ENCODE data around the gene PPP2R2B. TPM values are rescaled to one million over a fixed set of nuclear protein-coding genes. Genes with fewer than 3 reads are reported as not detected.

The PPP2R2B gene
- total RNA-seq, 1 donor from 2014 or later: 10.0 TPM

DNA sequence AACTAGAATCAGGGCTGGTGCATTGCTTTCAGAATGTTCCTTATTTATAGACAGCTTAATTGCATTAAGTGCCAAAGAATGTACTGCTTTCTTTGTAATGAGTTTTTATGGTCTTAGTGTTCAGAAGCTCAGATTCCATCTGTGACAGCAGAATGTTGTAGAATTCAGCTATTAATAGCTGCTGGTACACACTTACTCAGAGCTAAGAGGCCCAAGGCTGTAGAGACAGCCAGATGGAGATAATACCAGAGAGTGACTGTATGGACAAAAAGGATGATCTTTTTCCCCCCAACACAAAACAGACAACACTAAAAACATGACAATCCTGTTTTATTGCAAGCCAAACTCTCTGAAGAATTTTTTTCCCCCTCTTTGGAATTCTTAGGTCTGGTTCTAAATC lies 50.2 kb downstream of the PPP2R2B start:
- intact Hi-C loops (cut with DNase I): loop anchor here (10.0 kb wide), 1 partner anchor 136 kb away; no protein-coding TSS in a partner anchor
- H3K27ac ChIP-seq: no peak overlapping the region
- no peaks in the 10 kb centered on the region for H3K36me3 ChIP-seq
- DNase-seq (ENCODE audit: low spot score in 2 of 2): no peak
- TF ChIP-seq, protein P1, sequence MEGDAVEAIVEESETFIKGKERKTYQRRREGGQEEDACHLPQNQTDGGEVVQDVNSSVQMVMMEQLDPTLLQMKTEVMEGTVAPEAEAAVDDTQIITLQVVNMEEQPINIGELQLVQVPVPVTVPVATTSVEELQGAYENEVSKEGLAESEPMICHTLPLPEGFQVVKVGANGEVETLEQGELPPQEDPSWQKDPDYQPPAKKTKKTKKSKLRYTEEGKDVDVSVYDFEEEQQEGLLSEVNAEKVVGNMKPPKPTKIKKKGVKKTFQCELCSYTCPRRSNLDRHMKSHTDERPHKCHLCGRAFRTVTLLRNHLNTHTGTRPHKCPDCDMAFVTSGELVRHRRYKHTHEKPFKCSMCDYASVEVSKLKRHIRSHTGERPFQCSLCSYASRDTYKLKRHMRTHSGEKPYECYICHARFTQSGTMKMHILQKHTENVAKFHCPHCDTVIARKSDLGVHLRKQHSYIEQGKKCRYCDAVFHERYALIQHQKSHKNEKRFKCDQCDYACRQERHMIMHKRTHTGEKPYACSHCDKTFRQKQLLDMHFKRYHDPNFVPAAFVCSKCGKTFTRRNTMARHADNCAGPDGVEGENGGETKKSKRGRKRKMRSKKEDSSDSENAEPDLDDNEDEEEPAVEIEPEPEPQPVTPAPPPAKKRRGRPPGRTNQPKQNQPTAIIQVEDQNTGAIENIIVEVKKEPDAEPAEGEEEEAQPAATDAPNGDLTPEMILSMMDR (IDR thresholded peaks at IDR 0.05): no peak
- H3K4me1 ChIP-seq: peaks cover 0 to 8% of the 10 kb centered on the region in 2 donors
- no peaks in the 10 kb centered on the region for H3K9me3 ChIP-seq
- no peaks in the 10 kb centered on the region for H3K27me3 ChIP-seq
- no peak overlapping the region for H3K4me3 ChIP-seq

DNA sequence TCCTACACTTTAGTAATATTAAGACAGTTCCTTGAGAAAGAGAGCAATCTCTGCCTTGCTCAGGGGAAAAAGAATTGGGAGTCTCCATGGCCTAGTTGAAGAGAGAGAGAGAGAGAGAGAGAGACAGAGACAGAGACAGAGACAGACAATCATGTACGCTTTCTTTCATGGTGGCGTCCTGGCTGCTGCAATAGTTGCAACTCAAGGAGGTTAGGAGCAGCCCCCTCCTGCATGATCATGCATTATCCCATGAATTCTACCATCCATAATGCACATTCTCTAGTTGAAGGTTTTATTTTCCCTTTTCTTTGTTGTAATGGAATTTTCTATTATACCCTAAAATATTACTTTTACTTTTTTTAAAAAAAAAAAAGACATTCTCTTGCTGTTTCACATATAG lies 50.7 kb downstream of the PPP2R2B start:
- no peak for DNase-seq (ENCODE audit: low spot score in 2 of 2)
- no peak overlapping the region for H3K27ac ChIP-seq
- no peaks in the 10 kb centered on the region for H3K27me3 ChIP-seq
- no peak overlapping the region for H3K4me3 ChIP-seq
- H3K36me3 ChIP-seq: no peaks in the 10 kb centered on the region
- H3K4me1 ChIP-seq: peaks cover 0 to 8% of the 10 kb centered on the region in 2 donors
- TF ChIP-seq, protein P1 (IDR thresholded peaks at IDR 0.05): no peak
- no peaks in the 10 kb centered on the region for H3K9me3 ChIP-seq
- intact Hi-C loops (cut with DNase I): loop anchor here (10.0 kb wide), 1 partner anchor 137 kb away; no protein-coding TSS in a partner anchor

DNA sequence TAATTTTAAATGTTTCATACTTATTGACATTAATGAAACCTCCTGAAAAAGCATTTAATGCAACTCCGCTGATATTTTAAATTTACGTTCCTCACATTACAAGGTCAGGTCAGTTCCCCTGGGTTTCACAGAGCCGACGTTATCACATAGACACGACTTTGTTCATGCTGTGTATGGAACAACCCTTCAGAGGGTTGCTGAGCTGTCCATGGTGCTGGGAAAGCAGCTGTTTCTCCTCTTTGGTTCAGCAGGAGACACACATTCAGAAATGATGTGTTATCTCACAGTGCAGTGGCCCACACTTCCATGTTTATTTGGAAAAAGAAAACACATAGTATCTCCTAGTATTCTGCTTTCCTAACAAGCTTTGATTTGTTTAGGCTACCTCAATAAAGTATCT lies 53.5 kb downstream of the PPP2R2B start:
- H3K4me1 ChIP-seq: no peaks in the 10 kb centered on the region
- H3K27me3 ChIP-seq: no peaks in the 10 kb centered on the region
- TF ChIP-seq, protein P1 (IDR thresholded peaks at IDR 0.05): no peak
- no peaks in the 10 kb centered on the region for H3K36me3 ChIP-seq
- no peak overlapping the region for H3K27ac ChIP-seq
- intact Hi-C loops (cut with DNase I): loop anchor here (10.0 kb wide), 1 partner anchor 140 kb away; no protein-coding TSS in a partner anchor
- no peaks in the 10 kb centered on the region for H3K9me3 ChIP-seq
- DNase-seq (ENCODE audit: low spot score in 2 of 2): no peak
- no peak overlapping the region for H3K4me3 ChIP-seq

DNA sequence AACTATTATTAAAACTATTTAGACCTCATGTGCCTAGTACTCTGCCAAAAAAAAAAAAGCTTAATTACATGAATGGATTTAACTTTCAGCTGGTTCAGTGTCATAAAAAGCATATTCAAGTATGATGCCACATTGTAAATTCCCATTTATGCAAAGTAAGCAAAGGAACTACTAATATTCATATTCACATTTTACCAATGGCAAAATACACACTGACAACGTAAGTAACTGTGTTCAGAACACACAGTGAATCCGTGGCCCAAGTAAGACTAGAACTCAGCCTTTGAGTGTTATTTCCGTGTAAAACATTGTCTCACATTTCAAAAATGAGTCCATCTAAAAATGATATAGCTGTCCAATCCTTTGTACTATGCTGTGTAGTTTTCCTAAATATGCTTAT lies 56.8 kb downstream of the PPP2R2B start:
- Histone ChIP-seq H3K9me3 (no peaks in the 10 kb centered on the region), H3K27ac (no peak overlapping the region), H3K27me3 (no peaks in the 10 kb centered on the region), H3K4me3 (no peak overlapping the region), H3K36me3 (no peaks in the 10 kb centered on the region), H3K4me1 (no peaks in the 10 kb centered on the region)
- intact Hi-C loops (cut with DNase I): loop anchor here (10.0 kb wide), 1 partner anchor 143 kb away; no protein-coding TSS in a partner anchor
- TF ChIP-seq, protein P1 (IDR thresholded peaks at IDR 0.05): no peak
- no peak for DNase-seq (ENCODE audit: low spot score in 2 of 2)

DNA sequence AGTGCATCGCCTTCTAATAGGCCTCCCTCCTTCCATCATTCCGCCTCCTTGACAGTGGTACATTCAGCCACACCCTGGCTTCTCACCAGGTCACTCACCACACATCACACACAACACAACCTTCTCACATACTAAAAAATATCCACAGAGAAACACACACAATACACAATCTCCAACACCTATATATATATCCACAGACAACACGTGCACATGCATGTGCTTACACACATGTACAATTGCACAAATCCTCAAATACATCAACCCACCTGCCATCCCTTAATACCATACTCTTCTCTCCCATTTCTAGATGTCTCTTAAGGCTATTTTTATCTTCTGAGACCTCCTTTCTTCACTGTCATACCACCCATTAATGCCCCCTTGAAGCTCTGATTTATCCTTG lies 57.6 kb downstream of the PPP2R2B start:
- intact Hi-C loops (cut with DNase I): loop anchor here (10.0 kb wide), 1 partner anchor 144 kb away; no protein-coding TSS in a partner anchor
- no peaks in the 10 kb centered on the region for H3K4me1 ChIP-seq
- TF ChIP-seq, protein P1 (IDR thresholded peaks at IDR 0.05): no peak
- H3K27me3 ChIP-seq: no peaks in the 10 kb centered on the region
- DNase-seq (ENCODE audit: low spot score in 2 of 2): no peak
- H3K9me3 ChIP-seq: no peaks in the 10 kb centered on the region
- H3K27ac ChIP-seq: no peak overlapping the region
- no peaks in the 10 kb centered on the region for H3K36me3 ChIP-seq
- no peak overlapping the region for H3K4me3 ChIP-seq

DNA sequence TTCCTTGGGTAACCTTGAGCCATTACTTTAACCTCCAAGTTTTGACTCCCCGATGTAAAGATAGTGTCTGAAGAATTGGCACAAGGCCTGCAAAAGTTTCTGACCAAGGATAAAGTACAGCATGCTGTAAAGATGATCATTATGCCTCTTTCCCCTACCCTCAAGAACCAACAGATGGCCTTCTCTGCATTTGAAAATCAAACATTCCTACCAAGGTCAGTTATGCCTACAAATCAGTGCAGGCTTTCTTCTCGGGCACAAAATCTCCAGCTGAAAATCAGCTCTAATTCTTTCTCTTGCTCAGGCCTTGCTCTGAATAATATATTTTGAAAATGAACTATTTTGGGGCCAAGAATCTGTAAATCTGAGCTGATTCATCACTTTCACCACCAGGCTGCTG lies 59.7 kb downstream of the PPP2R2B start:
- TF ChIP-seq, protein P1 (IDR thresholded peaks at IDR 0.05): no peak
- no peaks in the 10 kb centered on the region for H3K36me3 ChIP-seq
- H3K27ac ChIP-seq: peak overlapping the region in 1 of 2 donors; percentile 2
- no peak overlapping the region for H3K4me3 ChIP-seq
- DNase-seq (ENCODE audit: low spot score in 2 of 2): no peak
- no peaks in the 10 kb centered on the region for H3K27me3 ChIP-seq
- intact Hi-C loops (cut with DNase I): loop anchor here (5.0 kb wide), 1 partner anchor 53 kb away; no protein-coding TSS in a partner anchor
- H3K9me3 ChIP-seq: no peaks in the 10 kb centered on the region
- H3K4me1 ChIP-seq: no peaks in the 10 kb centered on the region

All from ascending aorta (tissue), 2 donors.